ENCODE data around the gene DNER. TPM values are rescaled to one million over a fixed set of nuclear protein-coding genes. Genes with fewer than 3 reads are reported as not detected.

The DNER gene
- total and polyA plus RNA-seq, 10 of the 15 experiments (the other 5 are each of a cell fraction or from before 2014, with no cell fraction given) = 0.04 to 0.08 (median 0.07) TPM; not detected in 7

- no peak for DNase-seq (ENCODE audit: low read depth, low spot score)
- CTCF ChIA-PET = no interaction called here
- WGBS (ENCODE audit: insufficient coverage, insufficient replicate concordance, low lambda C conversion rate, missing lambda C conversion rate) = 33% methylated on average over 7 of the region's 7 CpGs
- no peak overlapping the region for H3K4me3 ChIP-seq
- no peak for ATAC-seq
- H3K27me3 ChIP-seq (replicated peaks in 1 of 2; ENCODE audit: control insufficient read depth in 2 of 2, insufficient read depth in 2 of 2, low read length in 1 of 2) = peaks cover 0 to 3% of the 10 kb centered on the region in 2 experiments; a peak in 1 of 4 replicates
- no peak overlapping the region for H2AFZ ChIP-seq (ENCODE audit: control insufficient read depth, low read depth, low read length)
- no peak overlapping the region for H3K27ac ChIP-seq (ENCODE audit: control insufficient read depth, insufficient read depth)
- no peaks in the 10 kb centered on the region for H3K9me3 ChIP-seq (replicated peaks; ENCODE audit: control insufficient read depth, insufficient read depth, low read length)
- POLR2A ChIA-PET = no interaction called here
- FAIRE-seq = no peak
- RAD21 ChIA-PET (ENCODE audit: unreplicated experiment) = no interaction called here
- H3K79me2 ChIP-seq (ENCODE audit: control insufficient read depth, insufficient read depth, low read length) = no peaks in the 10 kb centered on the region
- H3K4me1 ChIP-seq (ENCODE audit: control insufficient read depth, insufficient read depth, low read length) = no peaks in the 10 kb centered on the region
- H3K4me2 ChIP-seq (ENCODE audit: control insufficient read depth, insufficient read depth) = no peak overlapping the region
- no peak overlapping the region for H3K9ac ChIP-seq (ENCODE audit: control insufficient read depth, insufficient read depth, low read length)
- no peaks in the 10 kb centered on the region for H4K20me1 ChIP-seq (ENCODE audit: control insufficient read depth, insufficient read depth)
- in situ Hi-C loops (cut with MboI) (no loop called here), intact Hi-C loops (cut with micrococcal nuclease; ENCODE audit: unreplicated experiment) (no loop called here)
- BruUV-seq (replicated peaks) = no TSS peak
- no peaks in the 10 kb centered on the region for H3K36me3 ChIP-seq (ENCODE audit: control insufficient read depth in 2 of 2, insufficient read depth in 2 of 2, low read length in 1 of 2)
- SMC1A ChIA-PET (ENCODE audit: uncharacterized antibody, unreplicated experiment) = no interaction called here
- TF ChIP-seq EP300 (IDR thresholded peaks at IDR 0.05; ENCODE audit: borderline replicate concordance in 1 of 2, control insufficient read depth in 1 of 2, low read depth in 2 of 2, low read length in 2 of 2) (no peak), MYC (IDR thresholded peaks at IDR 0.05; ENCODE audit: insufficient read depth, insufficient read length, insufficient replicate concordance, low read length, severe bottlenecking) (no peak), ZNF24 (IDR thresholded peaks at IDR 0.05) (no peak), CBX5 (IDR thresholded peaks at IDR 0.05; ENCODE audit: low read depth) (no peak), ZNF217 (IDR thresholded peaks at IDR 0.05) (no peak), STAT3 (IDR thresholded peaks at IDR 0.05; ENCODE audit: low read depth, low read length) (no peak), SREBF2 (IDR thresholded peaks at IDR 0.05; ENCODE audit: low read length) (no peak), NFXL1 (IDR thresholded peaks at IDR 0.05; ENCODE audit: borderline replicate concordance) (no peak), PAX5 (IDR thresholded peaks at IDR 0.05; ENCODE audit: borderline replicate concordance, low read depth, low read length) (no peak), RELA (IDR thresholded peaks at IDR 0.05; ENCODE audit: borderline replicate concordance, partially characterized antibody) (no peak), TCF3 (IDR thresholded peaks at IDR 0.05; ENCODE audit: borderline replicate concordance, insufficient read depth, low read depth, low read length) (no peak), CREM (IDR thresholded peaks at IDR 0.05; ENCODE audit: low read depth) (no peak), RB1 (IDR thresholded peaks at IDR 0.05; ENCODE audit: borderline replicate concordance) (no peak)
- TF ChIP-seq, protein P1, sequence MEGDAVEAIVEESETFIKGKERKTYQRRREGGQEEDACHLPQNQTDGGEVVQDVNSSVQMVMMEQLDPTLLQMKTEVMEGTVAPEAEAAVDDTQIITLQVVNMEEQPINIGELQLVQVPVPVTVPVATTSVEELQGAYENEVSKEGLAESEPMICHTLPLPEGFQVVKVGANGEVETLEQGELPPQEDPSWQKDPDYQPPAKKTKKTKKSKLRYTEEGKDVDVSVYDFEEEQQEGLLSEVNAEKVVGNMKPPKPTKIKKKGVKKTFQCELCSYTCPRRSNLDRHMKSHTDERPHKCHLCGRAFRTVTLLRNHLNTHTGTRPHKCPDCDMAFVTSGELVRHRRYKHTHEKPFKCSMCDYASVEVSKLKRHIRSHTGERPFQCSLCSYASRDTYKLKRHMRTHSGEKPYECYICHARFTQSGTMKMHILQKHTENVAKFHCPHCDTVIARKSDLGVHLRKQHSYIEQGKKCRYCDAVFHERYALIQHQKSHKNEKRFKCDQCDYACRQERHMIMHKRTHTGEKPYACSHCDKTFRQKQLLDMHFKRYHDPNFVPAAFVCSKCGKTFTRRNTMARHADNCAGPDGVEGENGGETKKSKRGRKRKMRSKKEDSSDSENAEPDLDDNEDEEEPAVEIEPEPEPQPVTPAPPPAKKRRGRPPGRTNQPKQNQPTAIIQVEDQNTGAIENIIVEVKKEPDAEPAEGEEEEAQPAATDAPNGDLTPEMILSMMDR (IDR thresholded peaks at IDR 0.05 in 2 of 3, conservative IDR thresholded peaks at IDR 0.05 in 1 of 3; ENCODE audit: control insufficient read depth in 2 of 3, extremely low read depth in 1 of 3, insufficient read depth in 1 of 3, low read depth in 3 of 3, low read length in 3 of 3) = no peak
- TF ChIP-seq, protein P2, sequence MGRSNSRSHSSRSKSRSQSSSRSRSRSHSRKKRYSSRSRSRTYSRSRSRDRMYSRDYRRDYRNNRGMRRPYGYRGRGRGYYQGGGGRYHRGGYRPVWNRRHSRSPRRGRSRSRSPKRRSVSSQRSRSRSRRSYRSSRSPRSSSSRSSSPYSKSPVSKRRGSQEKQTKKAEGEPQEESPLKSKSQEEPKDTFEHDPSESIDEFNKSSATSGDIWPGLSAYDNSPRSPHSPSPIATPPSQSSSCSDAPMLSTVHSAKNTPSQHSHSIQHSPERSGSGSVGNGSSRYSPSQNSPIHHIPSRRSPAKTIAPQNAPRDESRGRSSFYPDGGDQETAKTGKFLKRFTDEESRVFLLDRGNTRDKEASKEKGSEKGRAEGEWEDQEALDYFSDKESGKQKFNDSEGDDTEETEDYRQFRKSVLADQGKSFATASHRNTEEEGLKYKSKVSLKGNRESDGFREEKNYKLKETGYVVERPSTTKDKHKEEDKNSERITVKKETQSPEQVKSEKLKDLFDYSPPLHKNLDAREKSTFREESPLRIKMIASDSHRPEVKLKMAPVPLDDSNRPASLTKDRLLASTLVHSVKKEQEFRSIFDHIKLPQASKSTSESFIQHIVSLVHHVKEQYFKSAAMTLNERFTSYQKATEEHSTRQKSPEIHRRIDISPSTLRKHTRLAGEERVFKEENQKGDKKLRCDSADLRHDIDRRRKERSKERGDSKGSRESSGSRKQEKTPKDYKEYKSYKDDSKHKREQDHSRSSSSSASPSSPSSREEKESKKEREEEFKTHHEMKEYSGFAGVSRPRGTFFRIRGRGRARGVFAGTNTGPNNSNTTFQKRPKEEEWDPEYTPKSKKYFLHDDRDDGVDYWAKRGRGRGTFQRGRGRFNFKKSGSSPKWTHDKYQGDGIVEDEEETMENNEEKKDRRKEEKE (IDR thresholded peaks at IDR 0.05) = no peak
- TF ChIP-seq, protein P3, sequence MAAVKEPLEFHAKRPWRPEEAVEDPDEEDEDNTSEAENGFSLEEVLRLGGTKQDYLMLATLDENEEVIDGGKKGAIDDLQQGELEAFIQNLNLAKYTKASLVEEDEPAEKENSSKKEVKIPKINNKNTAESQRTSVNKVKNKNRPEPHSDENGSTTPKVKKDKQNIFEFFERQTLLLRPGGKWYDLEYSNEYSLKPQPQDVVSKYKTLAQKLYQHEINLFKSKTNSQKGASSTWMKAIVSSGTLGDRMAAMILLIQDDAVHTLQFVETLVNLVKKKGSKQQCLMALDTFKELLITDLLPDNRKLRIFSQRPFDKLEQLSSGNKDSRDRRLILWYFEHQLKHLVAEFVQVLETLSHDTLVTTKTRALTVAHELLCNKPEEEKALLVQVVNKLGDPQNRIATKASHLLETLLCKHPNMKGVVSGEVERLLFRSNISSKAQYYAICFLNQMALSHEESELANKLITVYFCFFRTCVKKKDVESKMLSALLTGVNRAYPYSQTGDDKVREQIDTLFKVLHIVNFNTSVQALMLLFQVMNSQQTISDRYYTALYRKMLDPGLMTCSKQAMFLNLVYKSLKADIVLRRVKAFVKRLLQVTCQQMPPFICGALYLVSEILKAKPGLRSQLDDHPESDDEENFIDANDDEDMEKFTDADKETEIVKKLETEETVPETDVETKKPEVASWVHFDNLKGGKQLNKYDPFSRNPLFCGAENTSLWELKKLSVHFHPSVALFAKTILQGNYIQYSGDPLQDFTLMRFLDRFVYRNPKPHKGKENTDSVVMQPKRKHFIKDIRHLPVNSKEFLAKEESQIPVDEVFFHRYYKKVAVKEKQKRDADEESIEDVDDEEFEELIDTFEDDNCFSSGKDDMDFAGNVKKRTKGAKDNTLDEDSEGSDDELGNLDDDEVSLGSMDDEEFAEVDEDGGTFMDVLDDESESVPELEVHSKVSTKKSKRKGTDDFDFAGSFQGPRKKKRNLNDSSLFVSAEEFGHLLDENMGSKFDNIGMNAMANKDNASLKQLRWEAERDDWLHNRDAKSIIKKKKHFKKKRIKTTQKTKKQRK (IDR thresholded peaks at IDR 0.05; ENCODE audit: low read depth, low read length) = no peak
Observed at GRCh38 chr2:229445019-229445418, 269.3 kb downstream of the DNER start.
